VCaP (cell line): ENCODE results near the gene RAP2B.
"Not testable (repeated sequence)": the region's sequence is repeated elsewhere in the genome, so short reads cannot be mapped to it uniquely, and the experiment has no call there.

Experiments used
- H3K27ac ChIP-seq: fragments of 450-650 bp; 2 replicates; pipeline ENCODE4 v1.5.1; 2017
- TF ChIP-seq, protein P1 (sequence below): fragments of 450-650 bp; conservative IDR thresholded peaks from 2 replicates; pipeline ENCODE4 v1.5.1; 2017; ENCODE audit warnings: mild to moderate bottlenecking, moderate library complexity

RAP2B gene

DNA sequence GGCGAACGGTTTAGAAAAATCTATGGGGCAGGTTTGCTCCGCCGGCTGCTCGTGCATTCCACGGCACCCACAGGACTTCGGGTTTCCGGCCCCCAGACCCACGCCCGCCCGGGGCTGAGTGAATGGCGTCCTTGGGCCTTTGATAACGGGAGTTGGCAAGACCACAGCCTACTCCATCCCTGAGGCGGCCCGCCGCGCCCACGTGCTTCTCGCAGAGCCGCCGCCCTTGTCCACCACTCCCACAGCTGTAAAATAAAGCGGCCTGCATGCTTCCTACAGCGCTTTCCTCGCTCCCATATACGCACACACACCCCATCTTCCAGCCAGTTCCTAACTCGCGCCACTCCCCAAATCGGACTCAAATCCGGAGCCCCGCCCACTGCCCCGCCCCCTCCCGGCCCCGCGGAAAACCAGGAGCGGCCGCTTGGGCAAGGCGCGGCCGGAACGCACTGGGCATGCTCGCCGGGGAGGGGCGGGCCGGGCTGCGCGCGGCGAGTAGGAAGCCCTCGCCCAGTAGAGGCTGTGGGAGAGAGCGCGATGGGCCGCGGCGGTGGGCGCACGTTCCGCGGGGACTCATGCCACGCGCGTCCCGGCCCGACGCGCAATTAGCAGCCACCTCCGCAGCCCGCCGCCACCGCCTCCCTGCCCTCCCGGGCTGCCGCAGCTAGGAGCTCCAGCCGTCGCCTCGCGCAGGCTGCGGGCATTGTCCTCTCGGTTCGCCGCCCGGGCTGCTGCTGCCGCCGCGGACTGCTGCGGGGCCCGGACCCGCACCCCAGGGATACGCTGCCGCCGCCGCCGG is at the start of gene RAP2B:
Gene RAP2B (plus strand): TSS at position 513 of the 799 bp plus-strand sequence. CDS start 468 bp downstream, outside the sequence.
- TF ChIP-seq, protein P1, sequence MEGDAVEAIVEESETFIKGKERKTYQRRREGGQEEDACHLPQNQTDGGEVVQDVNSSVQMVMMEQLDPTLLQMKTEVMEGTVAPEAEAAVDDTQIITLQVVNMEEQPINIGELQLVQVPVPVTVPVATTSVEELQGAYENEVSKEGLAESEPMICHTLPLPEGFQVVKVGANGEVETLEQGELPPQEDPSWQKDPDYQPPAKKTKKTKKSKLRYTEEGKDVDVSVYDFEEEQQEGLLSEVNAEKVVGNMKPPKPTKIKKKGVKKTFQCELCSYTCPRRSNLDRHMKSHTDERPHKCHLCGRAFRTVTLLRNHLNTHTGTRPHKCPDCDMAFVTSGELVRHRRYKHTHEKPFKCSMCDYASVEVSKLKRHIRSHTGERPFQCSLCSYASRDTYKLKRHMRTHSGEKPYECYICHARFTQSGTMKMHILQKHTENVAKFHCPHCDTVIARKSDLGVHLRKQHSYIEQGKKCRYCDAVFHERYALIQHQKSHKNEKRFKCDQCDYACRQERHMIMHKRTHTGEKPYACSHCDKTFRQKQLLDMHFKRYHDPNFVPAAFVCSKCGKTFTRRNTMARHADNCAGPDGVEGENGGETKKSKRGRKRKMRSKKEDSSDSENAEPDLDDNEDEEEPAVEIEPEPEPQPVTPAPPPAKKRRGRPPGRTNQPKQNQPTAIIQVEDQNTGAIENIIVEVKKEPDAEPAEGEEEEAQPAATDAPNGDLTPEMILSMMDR = no peak
- H3K27ac ChIP-seq = peak within 1 kb of the TSS; percentile 76

- TF ChIP-seq, protein P1 = no peak
- H3K27ac ChIP-seq = no peak overlapping the region
Measured at GRCh38 chr3:153113541-153113940, 48.5 kb upstream of the RAP2B start.

- H3K27ac ChIP-seq = not testable (repeated sequence)
Measured at GRCh38 chr3:153114270-153114669, 47.8 kb upstream of the RAP2B start.

- TF ChIP-seq, protein P1 = no peak
- no peak overlapping the region for H3K27ac ChIP-seq
Measured at GRCh38 chr3:153115326-153115725, 46.7 kb upstream of the RAP2B start.

GRCh38 chr3:153127788-153128187 is 34.2 kb upstream of the RAP2B start:
- TF ChIP-seq, protein P1 = no peak
- no peak overlapping the region for H3K27ac ChIP-seq

- no peak overlapping the region for H3K27ac ChIP-seq
- TF ChIP-seq, protein P1 = no peak
Measured at GRCh38 chr3:153129426-153129825, 32.6 kb upstream of the RAP2B start.

GRCh38 chr3:153129866-153130265 is 32.2 kb upstream of the RAP2B start:
- TF ChIP-seq, protein P1 = no peak
- no peak overlapping the region for H3K27ac ChIP-seq

DNA sequence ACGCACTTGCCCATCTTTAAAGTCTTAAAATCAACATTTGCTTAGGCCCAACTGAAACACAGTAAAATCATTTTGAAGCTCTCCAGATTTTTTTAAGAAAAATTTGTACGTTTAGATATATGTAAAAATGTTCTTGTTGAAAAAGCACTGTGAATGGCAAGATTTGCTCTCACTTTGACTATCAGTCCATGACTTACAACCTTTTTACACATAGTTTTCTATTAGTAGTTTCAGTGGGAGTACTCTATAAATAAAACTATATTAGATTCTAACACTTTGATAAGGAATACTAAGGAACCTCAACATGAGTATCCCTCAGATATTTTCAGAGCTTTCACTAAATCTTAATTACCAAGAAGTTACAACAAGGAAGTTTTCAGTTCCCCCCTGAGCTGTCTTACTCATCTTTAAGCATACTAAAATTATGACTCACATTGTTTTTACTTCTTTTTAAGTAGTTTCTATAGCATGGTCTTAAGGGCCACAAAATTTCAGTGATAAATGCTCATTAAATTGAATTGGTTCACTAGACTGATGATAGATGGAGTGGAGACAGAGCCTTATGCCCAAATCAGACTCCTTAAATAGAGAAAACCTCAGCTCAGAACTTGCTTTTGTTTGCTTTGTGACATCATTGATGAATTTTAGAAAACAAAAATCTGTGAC is 31.6 kb upstream of the RAP2B start:
- TF ChIP-seq, protein P1 = no peak
- no peak overlapping the region for H3K27ac ChIP-seq
